Keratinocyte (primary cell): Measurements from ENCODE around the gene ARHGAP18. TPM values are rescaled to one million over a fixed set of nuclear protein-coding genes. Genes with fewer than 3 reads are reported as not detected.

Experiments
- DNase-seq: peaks from one replicate; pipeline ENCODE4 v3.0.0-alpha.2; 2011; ENCODE audit warnings: low read depth, missing footprints, low spot score
- FAIRE-seq: peaks from 2 replicates; lab custom pipeline; 2011; peaks lifted over from hg19 to GRCh38; lab: Jason Lieb, UNC
- H2AFZ ChIP-seq: 2 replicates; pipeline ENCODE4 v1.6.0; 2012; ENCODE audit warnings: low read length, control low read depth, inconsistent platforms; ENCODE audit not compliant: control insufficient read depth
- H3K27ac ChIP-seq: 2 replicates; pipeline ENCODE4 v1.5.1; 2011; ENCODE audit warnings: low read length; ENCODE audit not compliant: control insufficient read depth, insufficient read depth
- H3K27me3 ChIP-seq: 3 replicates; pipeline ENCODE4 v1.6.0; 2011; ENCODE audit warnings: low read length; ENCODE audit not compliant: control insufficient read depth, insufficient read depth; ENCODE audit errors: extremely low read depth
- H3K36me3 ChIP-seq, 2 experiments: 2 replicates in 1 of 2; 3 replicates in 1 of 2; pipeline ENCODE4 v1.5.1; 2011; ENCODE audit warnings: low read length in 2 of 2, mild to moderate bottlenecking in 1 of 2; ENCODE audit not compliant: control insufficient read depth in 2 of 2, insufficient read depth in 2 of 2; ENCODE audit errors: extremely low read depth in 1 of 2
- H3K4me1 ChIP-seq: 3 replicates; pipeline ENCODE4 v1.5.1; 2011; ENCODE audit warnings: low read length; ENCODE audit not compliant: control insufficient read depth, insufficient read depth; ENCODE audit errors: extremely low read depth
- H3K4me2 ChIP-seq: 3 replicates; pipeline ENCODE4 v1.6.0; 2011; ENCODE audit warnings: low read depth, low read length; ENCODE audit not compliant: control insufficient read depth, insufficient read depth; ENCODE audit errors: extremely low read depth
- H3K4me3 ChIP-seq, 3 experiments: fragments of 200-600 bp in 1 of 3; sonication (generic) in 1 of 3; 2 replicates in 2 of 3; 3 replicates in 1 of 3; pipeline ENCODE4 v1.5.1; 2011 to 2016; ENCODE audit warnings: low read length in 3 of 3, mild to moderate bottlenecking in 3 of 3, control low read depth in 2 of 3, inconsistent platforms in 1 of 3, low read depth in 1 of 3, mixed read lengths in 1 of 3, mixed run types in 1 of 3, moderate library complexity in 1 of 3; ENCODE audit not compliant: control insufficient read depth in 2 of 3, insufficient read depth in 2 of 3; ENCODE audit errors: extremely low read depth in 1 of 3
- H3K79me2 ChIP-seq: 2 replicates; pipeline ENCODE4 v1.6.0; 2012; ENCODE audit warnings: low read length; ENCODE audit not compliant: control insufficient read depth, insufficient read depth
- H3K9ac ChIP-seq: 3 replicates; pipeline ENCODE4 v1.6.0; 2011; ENCODE audit warnings: low read length; ENCODE audit not compliant: control insufficient read depth, insufficient read depth; ENCODE audit errors: extremely low read depth
- H3K9me1 ChIP-seq: 3 replicates; pipeline ENCODE4 v1.6.0; 2011; ENCODE audit warnings: low read length; ENCODE audit not compliant: control insufficient read depth, insufficient read depth; ENCODE audit errors: extremely low read depth
- H3K9me3 ChIP-seq: 2 replicates; pipeline ENCODE4 v1.5.1; 2012; ENCODE audit warnings: low read depth, low read length; ENCODE audit not compliant: control insufficient read depth
- H4K20me1 ChIP-seq: 3 replicates; pipeline ENCODE4 v1.6.0; 2011; ENCODE audit warnings: low read length; ENCODE audit not compliant: control insufficient read depth, insufficient read depth; ENCODE audit errors: extremely low read depth
- CTCF ChIP-seq, 3 experiments: IDR thresholded peaks in 1 of 3; conservative IDR thresholded peaks in 1 of 3; optimal IDR thresholded peaks in 1 of 3; 2 replicates in 2 of 3; 3 replicates in 1 of 3; pipeline versions ENCODE3 to v1.5.1; 2011; ENCODE audit warnings: low read length in 3 of 3, mild to moderate bottlenecking in 3 of 3, moderate library complexity in 2 of 3, control low read depth in 1 of 3, inconsistent platforms in 1 of 3; ENCODE audit not compliant: insufficient read depth in 2 of 3; ENCODE audit errors: extremely low read depth in 1 of 3
- EZH2 ChIP-seq: IDR thresholded peaks from one replicate; pipeline ENCODE4 v1.6.1; 2012; ENCODE audit warnings: inconsistent platforms, mild to moderate bottlenecking, low read length, moderate library complexity
- dilution Hi-C: fragments of 300-500 bp; cut with MboI; formaldehyde crosslinking; loops from one replicate; pipeline ENCODE4 v1.7.0; 2020; ENCODE audit warnings: low sequenced_read_pairs; ENCODE audit not compliant: extremely low pct_ligation_motif_present
- polyA minus RNA-seq, 3 experiments: library from RNA; depleted of rRNA, polyadenylated mRNA; stranded (reverse); fragments of >200 nt; gene quantifications; 1 replicate in 1 of 3; 2 replicates in 1 of 3; 3 replicates in 1 of 3; pipeline ENCODE4 v1.2.3, GENCODE V29; 2011
- polyA plus RNA-seq, 5 experiments: library from polyadenylated mRNA; depleted of rRNA in 3 of 5; stranded (reverse) in 3 of 5; stranded (forward) in 1 of 5; unstranded in 1 of 5; fragments of >200 nt; gene quantifications; 1 replicate in 1 of 5; 2 replicates in 3 of 5; 3 replicates in 1 of 5; pipeline versions ENCODE4 v1.2.1 to v1.2.3, GENCODE V29; 2011 to 2012; ENCODE audit warnings: missing spikeins in 2 of 5, low read depth in 1 of 5, low replicate concordance in 1 of 5

Gene ARHGAP18
- polyA plus RNA-seq (7.1 to 22.0 TPM (median 17.7 TPM) in 3 replicates), polyA minus RNA-seq (6.2 to 21.2 TPM (median 11.5 TPM) in 3 replicates)
- 2.6 TPM for polyA plus RNA-seq (2011; ENCODE audit: low read depth)
- polyA plus RNA-seq (2011; cell fraction: cytosol; rRNA removed), result 8.0 and 12.3 TPM in 2 replicates
- 6.6 and 7.7 TPM in 2 replicates for polyA plus RNA-seq (2011; cell fraction: nucleus; rRNA removed)
- 2.5 and 24.4 TPM in 2 replicates for polyA plus RNA-seq (2012; ENCODE audit: low replicate concordance)
- polyA minus RNA-seq (2011; cell fraction: cytosol; rRNA and poly(A)+ RNA removed), result 11.3 TPM
- polyA minus RNA-seq (2011; cell fraction: nucleus; rRNA and poly(A)+ RNA removed), result 10.1 and 18.2 TPM in 2 replicates

- Histone ChIP-seq H3K27me3 (no peaks in the 10 kb centered on the region), H3K9ac (peak within 1 kb of the TSS; percentile 81), H4K20me1 (no peaks in the 10 kb centered on the region), H3K9me3 (no peaks in the 10 kb centered on the region), H3K4me1 (peaks cover 25% of the 10 kb centered on the region), H3K4me2 (peak within 1 kb of the TSS; percentile 73), H3K9me1 (no peaks in the 10 kb centered on the region), H3K79me2 (peaks cover 49% of the 10 kb centered on the region), H3K36me3 (peaks cover 0 to 13% of the 10 kb centered on the region in 2 experiments), H3K4me3 (peak within 1 kb of the TSS; percentile 51 to 96 (median 90)), H2AFZ (peak within 1 kb of the TSS; percentile 70), H3K27ac (peak within 1 kb of the TSS; percentile 76)
- TF ChIP-seq CTCF (optimal IDR thresholded peaks at IDR 0.05 in 1 of 3, IDR thresholded peaks at IDR 0.05 in 1 of 3, conservative IDR thresholded peaks at IDR 0.05 in 1 of 3; ENCODE audit: extremely low read depth in 1 of 3, insufficient read depth in 2 of 3, low read length in 3 of 3) (no peak), EZH2 (no peak)
- dilution Hi-C loops, result no loop called here
- no peak for DNase-seq
- FAIRE-seq, result peak; percentile 79
Observed at GRCh38 chr6:129709769-129710449, at the start of gene ARHGAP18. Gene ARHGAP18, minus strand, starts transcription at chr6:129710177. Its CDS starts 41 bp downstream, at chr6:129710136.

GRCh38 chr6:129755787-129756186, 45.8 kb upstream of the ARHGAP18 start:
- no peak overlapping the region for H3K4me2 ChIP-seq
- no peaks in the 10 kb centered on the region for H4K20me1 ChIP-seq
- no peak overlapping the region for H3K27ac ChIP-seq
- H3K27me3 ChIP-seq, result no peaks in the 10 kb centered on the region
- H3K79me2 ChIP-seq, result no peaks in the 10 kb centered on the region
- TF ChIP-seq EZH2, result no peak
- no peak for TF ChIP-seq CTCF (optimal IDR thresholded peaks at IDR 0.05 in 1 of 3, IDR thresholded peaks at IDR 0.05 in 1 of 3, conservative IDR thresholded peaks at IDR 0.05 in 1 of 3; ENCODE audit: extremely low read depth in 1 of 3, insufficient read depth in 2 of 3, low read length in 3 of 3)
- DNase-seq, result no peak
- H3K9ac ChIP-seq, result no peak overlapping the region
- H3K4me1 ChIP-seq, result peaks cover 8% of the 10 kb centered on the region
- dilution Hi-C loops, result no loop called here
- FAIRE-seq, result peak; percentile 20
- no peaks in the 10 kb centered on the region for H3K9me1 ChIP-seq
- no peaks in the 10 kb centered on the region for H3K9me3 ChIP-seq
- H3K4me3 ChIP-seq, result no peak overlapping the region
- no peak overlapping the region for H2AFZ ChIP-seq
- H3K36me3 ChIP-seq, result no peaks in the 10 kb centered on the region
